Upper lobe of right lung (tissue), 1 donor: ENCODE measurements around the gene GDPD3. TPM values are rescaled to one million over a fixed set of nuclear protein-coding genes. Genes with fewer than 3 reads are reported as not detected.

Experiments
- ATAC-seq: fragments of 200-7000 bp; cut with Tn5 transposase; one replicate; pipeline ENCODE4 v1.9.1; 2020; ENCODE audit warnings: mild to moderate bottlenecking, moderate library complexity
- DNase-seq: peaks from one replicate; pipeline ENCODE4 v3.0.0-alpha.2; 2020
- H3K27ac ChIP-seq: fragments of 200-600 bp; one replicate; pipeline ENCODE4 v1.8.0; 2022
- H3K27me3 ChIP-seq: fragments of 200-600 bp; one replicate; pipeline ENCODE4 v1.8.0; 2022; ENCODE audit warnings: mild to moderate bottlenecking
- H3K36me3 ChIP-seq: fragments of 200-600 bp; one replicate; pipeline ENCODE4 v1.8.0; 2022
- H3K4me1 ChIP-seq: fragments of 200-600 bp; one replicate; pipeline ENCODE4 v1.8.0; 2022
- H3K4me3 ChIP-seq: fragments of 200-600 bp; one replicate; pipeline ENCODE4 v1.8.0; 2022; ENCODE audit warnings: mild to moderate bottlenecking
- H3K9me3 ChIP-seq: fragments of 200-600 bp; one replicate; pipeline ENCODE4 v1.8.0; 2022
- intact Hi-C: fragments of 100-400 bp; cut with DNase I; formaldehyde crosslinking; loops from one replicate; pipeline ENCODE4 v1.11.0; 2022
- total RNA-seq: library from RNA; stranded (reverse); fragmentation: NEBNext Ultra II Directional; extraction: Animal tissue kit (Norgen Biotek cat#: 25700); gene quantifications from one replicate; pipeline ENCODE4 v1.2.1, GENCODE V29; 2021
- TF ChIP-seq, protein P1 (sequence below): fragments of 200-600 bp; IDR thresholded peaks from one replicate; pipeline ENCODE4 v1.8.0; 2022; ENCODE audit warnings: antibody characterized with exemption
- donor health status: DM: no; HTN: yes; CAD: no; lungs with severe emphysema.

GDPD3 gene
- total RNA-seq, 1 donor from 2014 or later, result 11.5 TPM

DNA sequence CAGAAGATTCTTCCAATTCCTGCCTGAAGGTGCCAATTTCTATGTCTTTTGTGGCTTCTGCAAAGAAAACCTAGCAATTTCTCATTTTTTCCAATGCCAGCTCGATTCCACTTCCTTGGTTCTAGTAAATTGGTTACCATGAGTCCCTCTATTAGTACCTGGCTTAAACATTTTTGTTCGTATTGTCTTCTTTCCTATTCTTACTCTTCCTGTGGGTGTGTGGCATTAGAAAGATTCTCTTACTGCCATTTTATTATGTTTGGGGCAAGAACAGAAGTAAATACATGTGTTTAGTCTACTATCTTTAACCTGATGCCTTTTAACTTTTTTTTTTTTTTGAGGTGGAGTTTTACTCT is 30.0 kb upstream of the GDPD3 start:
- TF ChIP-seq, protein P1, sequence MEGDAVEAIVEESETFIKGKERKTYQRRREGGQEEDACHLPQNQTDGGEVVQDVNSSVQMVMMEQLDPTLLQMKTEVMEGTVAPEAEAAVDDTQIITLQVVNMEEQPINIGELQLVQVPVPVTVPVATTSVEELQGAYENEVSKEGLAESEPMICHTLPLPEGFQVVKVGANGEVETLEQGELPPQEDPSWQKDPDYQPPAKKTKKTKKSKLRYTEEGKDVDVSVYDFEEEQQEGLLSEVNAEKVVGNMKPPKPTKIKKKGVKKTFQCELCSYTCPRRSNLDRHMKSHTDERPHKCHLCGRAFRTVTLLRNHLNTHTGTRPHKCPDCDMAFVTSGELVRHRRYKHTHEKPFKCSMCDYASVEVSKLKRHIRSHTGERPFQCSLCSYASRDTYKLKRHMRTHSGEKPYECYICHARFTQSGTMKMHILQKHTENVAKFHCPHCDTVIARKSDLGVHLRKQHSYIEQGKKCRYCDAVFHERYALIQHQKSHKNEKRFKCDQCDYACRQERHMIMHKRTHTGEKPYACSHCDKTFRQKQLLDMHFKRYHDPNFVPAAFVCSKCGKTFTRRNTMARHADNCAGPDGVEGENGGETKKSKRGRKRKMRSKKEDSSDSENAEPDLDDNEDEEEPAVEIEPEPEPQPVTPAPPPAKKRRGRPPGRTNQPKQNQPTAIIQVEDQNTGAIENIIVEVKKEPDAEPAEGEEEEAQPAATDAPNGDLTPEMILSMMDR, result no peak
- Histone ChIP-seq H3K4me3 (no peak overlapping the region), H3K27ac (no peak overlapping the region), H3K27me3 (no peaks in the 10 kb centered on the region), H3K36me3 (no peaks in the 10 kb centered on the region), H3K4me1 (no peaks in the 10 kb centered on the region), H3K9me3 (no peaks in the 10 kb centered on the region)
- intact Hi-C loops, result no loop called here
- ATAC-seq (no peak), DNase-seq (no peak)

DNA sequence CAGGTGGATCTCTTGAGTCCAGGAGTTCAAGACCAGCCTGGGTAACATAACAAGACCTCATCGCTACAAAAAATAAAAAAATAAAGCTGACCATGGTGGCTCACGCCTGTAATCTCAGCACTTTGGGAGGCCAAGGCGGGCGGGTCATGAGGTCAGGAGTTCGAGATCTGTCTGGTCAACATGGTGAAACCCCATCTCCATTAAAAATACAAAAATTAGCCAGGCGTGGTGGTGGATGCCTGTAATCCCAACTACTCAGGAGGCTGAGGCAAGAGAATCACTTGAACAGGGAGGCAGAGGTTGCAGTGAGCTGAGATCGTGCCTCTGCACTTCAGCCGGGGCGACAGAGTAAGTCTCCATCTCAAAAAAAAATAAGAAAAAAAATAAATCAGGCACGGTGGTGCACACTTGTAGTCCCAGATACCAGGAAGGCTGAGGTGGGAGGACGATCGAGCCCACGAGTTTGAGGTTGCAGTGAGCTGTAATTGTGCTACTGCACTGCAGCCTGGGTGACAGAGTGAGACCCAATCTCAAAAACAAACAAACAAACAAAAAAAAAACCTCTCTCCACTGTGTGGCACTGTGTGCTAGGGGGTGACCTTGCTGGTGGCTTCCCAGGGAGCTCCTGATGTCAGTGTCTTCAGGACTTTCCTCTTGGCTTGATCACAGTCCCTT is 29.5 kb upstream of the GDPD3 start:
- H3K4me3 ChIP-seq, result no peak overlapping the region
- no peaks in the 10 kb centered on the region for H3K36me3 ChIP-seq
- intact Hi-C loops, result no loop called here
- peak; percentile 62 for ATAC-seq
- TF ChIP-seq, protein P1, result no peak
- H3K27me3 ChIP-seq, result no peaks in the 10 kb centered on the region
- H3K27ac ChIP-seq, result no peak overlapping the region
- no peak for DNase-seq
- no peaks in the 10 kb centered on the region for H3K4me1 ChIP-seq
- H3K9me3 ChIP-seq, result no peaks in the 10 kb centered on the region

DNA sequence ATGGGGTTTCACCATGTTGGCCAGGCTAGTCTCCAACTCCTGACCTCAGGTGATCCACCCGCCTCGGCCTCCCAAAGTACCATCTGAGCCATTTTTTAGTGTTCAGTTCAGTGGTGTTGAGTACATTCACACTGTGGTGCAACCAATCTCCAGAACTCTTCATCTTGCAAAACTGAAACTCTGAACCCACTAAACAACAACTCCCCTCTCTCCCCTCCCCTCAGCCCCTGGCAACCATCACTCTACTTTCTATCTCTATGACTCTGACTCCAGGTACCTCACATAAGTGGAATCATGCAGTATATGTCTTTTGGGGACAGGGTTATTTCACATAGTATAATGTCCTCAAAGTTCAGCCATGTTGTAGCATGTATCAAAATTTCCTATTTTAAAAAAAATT is 28.4 kb upstream of the GDPD3 start:
- TF ChIP-seq, protein P1, result no peak

DNA sequence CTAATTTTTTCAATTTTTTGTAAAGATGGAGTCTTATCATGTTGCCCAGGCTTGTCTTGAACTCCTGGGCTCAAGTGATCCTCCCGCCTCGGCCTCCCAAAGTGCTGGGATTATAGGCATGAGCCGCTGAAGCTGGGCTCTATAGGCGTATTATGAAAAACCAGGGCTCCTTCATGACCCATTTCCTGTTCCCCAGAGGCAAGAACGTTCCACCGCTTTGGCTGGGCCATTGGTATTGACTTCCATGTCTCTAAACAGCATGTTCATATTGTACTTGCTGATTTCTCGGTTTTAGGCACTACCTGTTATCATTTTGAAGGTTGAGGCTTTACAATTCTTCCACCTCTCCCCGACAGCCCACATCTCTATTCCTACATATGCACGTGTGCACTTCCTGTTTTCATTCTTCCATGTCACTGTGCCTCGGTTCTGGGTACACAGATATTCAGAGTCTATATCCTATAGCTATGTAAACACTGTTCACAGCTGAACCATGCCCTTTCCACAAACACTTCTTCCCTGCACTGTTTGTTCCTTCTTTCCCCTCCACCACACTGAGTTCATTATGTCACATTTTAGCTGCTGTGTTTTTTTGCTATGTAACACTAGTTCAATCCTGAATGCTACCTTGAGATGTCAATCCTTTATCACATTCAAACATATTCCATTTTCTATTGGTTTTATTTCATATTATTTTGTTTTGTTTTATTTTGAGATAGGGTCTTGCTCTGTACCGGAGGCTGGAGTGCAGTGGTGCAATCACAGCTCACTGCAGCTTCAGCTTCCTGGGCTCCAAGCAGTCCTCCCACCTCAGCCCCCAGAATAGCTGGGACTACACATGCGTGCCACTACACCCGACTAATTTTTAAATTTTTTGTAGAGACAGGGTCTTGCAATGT is 26.5 kb upstream of the GDPD3 start:
- Histone ChIP-seq H3K27ac (no peak overlapping the region), H3K9me3 (no peaks in the 10 kb centered on the region), H3K4me1 (no peaks in the 10 kb centered on the region), H3K4me3 (no peak overlapping the region), H3K27me3 (no peaks in the 10 kb centered on the region), H3K36me3 (no peaks in the 10 kb centered on the region)
- TF ChIP-seq, protein P1, result no peak
- ATAC-seq (peak; percentile 55), DNase-seq (no peak)
- intact Hi-C loops, result no loop called here

More for the DNA sequence above, 28.4 kb upstream of the GDPD3 start:
- Histone ChIP-seq H3K4me1 (no peaks in the 10 kb centered on the region), H3K27me3 (no peaks in the 10 kb centered on the region), H3K9me3 (no peaks in the 10 kb centered on the region), H3K4me3 (no peak overlapping the region), H3K36me3 (no peaks in the 10 kb centered on the region), H3K27ac (no peak overlapping the region)
- intact Hi-C loops, result no loop called here
- DNase-seq, result no peak
- ATAC-seq, result no peak

DNA sequence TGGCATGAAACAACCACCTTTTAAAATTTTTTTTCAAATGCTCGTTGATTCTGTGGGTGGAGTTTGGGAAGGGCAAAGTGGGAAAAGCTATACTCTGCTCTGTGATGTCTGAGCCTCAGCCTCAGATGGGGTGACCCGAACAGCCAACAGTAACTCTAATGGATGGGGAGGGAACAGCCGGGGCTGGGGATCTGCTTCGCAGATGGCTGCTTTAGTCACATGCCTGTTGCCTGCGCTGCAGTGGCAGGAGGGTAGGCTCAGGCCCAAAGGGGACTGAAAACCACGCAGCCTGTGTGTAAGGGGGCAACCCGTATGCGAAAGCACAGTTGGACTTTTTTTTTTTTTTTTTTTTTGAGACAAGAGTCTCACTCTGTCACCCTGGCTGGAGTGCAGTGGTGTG is 24.6 kb upstream of the GDPD3 start:
- ATAC-seq (no peak), DNase-seq (no peak)
- no peak overlapping the region for H3K4me3 ChIP-seq
- H3K9me3 ChIP-seq, result no peaks in the 10 kb centered on the region
- no peaks in the 10 kb centered on the region for H3K36me3 ChIP-seq
- H3K27ac ChIP-seq, result no peak overlapping the region
- intact Hi-C loops, result no loop called here
- no peaks in the 10 kb centered on the region for H3K27me3 ChIP-seq
- TF ChIP-seq, protein P1, result no peak
- no peaks in the 10 kb centered on the region for H3K4me1 ChIP-seq
